Retina (tissue), 1 donor: Measurements from ENCODE around the gene IZUMO3.
A peak's percentile ranks its signal among the peaks of the same experiment; 100 is the strongest.
"Not testable (repeated sequence)": the region's sequence is repeated elsewhere in the genome, so short reads cannot be mapped to it uniquely, and the experiment has no call there.

Experiments used
- DNase-seq: peaks from one replicate; pipeline ENCODE4 v3.0.0-alpha.2; 2016

Gene IZUMO3, protein sequence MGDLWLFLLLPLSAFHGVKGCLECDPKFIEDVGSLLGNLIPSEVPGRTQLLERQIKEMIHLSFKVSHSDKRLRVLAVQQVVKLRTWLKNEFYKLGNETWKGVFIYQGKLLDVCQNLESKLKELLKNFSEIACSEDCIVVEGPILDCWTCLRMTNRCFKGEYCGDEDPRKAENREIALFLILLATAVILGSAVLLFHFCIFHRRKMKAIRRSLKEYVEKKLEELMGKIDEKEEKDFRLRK

DNA sequence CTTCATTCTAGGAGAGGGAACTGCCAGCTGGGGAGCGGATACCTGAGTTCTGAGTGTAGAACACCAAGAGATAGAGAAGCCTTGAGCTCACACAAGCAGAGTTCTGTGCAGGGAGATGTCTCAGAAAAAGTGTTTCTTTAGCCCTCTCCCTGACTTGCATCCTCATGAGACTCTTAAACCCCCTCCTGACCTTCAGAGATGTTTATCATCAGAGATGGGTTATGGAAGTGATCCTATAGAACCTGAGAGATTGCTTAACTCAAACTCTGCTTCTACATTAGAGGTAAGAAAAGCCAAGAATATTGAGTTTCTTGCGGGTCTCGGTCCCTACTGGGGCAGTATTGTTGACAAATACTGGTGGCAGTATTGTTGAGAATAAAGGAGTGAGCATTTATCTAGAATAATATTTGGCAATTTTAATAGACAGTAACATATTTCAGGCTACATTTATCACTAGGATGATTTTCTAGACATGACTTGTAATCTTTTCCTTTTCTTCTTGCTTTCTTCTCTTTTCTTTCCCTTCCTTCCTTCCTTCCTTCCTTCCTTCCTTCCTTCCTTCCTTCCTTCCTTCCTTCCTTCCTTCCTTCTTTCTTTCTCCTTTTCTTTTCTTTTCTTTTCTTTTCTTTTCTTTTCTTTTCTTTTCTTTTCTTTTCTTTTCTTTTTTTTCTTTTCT is at the start of gene IZUMO3:
IZUMO3 (minus strand) TSS at position 51 of the 676 bp plus-strand sequence. CDS start 248 bp downstream, outside the sequence.
- no peak for DNase-seq

DNA sequence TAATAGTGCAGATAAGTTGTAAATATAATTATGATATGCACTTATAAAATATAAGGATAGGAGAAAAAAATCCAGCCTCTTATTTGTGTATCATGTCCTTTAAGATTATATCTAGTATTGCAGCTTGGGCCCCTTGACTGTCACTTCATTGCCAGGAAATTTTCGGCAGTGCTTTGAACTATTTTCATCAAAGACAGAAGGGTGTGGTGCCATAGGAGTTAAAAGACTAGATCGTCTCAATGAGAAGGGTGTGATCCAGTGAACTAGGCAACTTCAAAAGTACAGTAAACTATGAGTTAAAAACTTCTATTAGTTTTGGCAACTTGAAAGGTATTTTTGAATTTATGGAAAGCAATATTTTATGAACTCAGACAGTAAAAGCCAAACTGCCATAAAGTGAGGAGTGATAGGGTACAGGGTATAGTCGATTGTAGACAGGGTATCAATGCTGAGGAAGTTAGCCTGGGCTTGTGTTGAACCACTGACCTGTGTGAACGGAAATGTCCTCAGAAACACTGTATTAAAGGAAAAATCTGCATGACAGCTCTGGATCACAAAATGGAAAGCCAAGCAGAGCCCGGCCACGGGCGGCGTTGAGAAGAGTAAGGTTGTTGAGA is 48.6 kb upstream of the IZUMO3 start:
- DNase-seq = no peak

DNA sequence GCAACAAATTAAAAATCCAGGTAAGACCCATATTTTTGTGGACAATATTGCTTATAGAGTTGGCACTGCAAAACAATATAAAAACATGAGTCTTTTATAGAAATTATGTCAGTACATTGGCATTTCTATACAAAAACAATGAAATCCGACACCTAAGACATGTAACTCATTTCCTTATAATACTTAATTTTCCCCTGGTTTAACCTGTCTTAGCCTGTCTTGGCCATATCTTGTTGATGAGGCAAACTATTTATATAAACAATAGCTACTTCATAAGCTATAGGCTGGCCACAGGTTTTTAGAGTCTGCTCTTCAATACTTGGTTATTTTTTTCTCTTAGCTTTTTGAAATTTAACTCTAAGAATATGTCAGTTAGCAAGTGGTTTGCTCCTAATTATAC is 44.7 kb upstream of the IZUMO3 start:
- DNase-seq = no peak

DNA sequence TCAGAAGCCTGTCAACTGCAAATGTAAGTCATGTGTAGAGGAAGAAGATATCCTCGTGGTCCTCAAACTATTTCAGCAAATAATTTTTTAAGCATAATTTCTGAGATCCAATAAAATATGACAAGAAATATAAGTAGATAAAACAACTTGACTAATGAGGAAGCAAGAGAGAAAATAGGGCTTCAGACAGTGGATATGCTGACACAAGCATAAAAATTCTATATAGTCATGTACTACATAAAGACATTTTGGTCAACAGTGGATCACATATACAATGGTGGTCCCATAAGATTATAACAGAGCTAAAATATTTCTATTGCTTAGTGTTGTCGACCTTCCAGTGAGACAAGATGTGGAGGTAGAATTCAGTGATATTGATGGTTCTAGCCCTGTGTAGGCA is 42.2 kb upstream of the IZUMO3 start:
- no peak for DNase-seq

DNA sequence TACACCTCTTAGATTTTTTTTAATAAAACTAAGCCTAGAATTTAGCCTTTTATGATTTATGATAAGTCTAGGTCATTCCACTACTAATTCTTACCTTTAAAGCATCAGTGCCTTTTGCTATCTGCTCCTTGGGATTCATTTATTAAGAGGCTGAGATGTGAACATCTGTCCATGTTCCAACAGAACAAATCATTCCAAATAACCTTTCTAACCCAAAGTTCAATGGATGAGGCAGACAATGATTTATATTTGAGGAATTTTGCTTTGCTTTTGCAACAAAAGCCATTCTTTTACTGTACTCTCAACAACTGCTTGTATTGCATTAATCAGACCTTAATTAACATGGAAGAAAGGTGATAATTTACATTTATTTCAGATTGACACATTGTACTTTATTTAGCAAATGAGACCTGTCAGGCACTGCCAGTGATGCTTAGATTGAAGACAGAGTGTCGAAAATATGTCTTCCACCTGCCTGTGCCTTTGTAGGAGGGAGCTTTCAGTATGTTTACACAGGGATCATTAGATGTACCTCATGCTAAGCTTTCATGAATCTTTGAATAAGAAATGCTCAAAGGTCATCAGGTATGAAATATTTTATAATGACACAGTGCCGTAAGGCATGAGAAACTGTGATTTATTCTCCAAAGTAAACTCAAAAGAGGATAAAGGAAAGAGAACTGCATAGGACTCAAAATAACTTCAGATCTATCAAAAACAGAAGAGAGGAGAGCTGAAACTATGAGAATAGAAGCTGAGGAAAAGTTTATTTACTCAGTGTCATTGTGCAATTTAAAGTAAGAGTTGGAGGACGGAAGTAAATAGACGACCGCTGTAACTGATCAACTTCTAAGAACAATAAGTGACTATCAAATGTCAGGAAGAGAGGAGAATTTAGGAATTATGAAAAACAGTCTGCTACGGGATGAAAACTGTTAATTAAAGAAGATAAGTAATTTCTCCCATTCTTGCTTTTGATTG is 36.7 kb upstream of the IZUMO3 start:
- no peak for DNase-seq

DNA sequence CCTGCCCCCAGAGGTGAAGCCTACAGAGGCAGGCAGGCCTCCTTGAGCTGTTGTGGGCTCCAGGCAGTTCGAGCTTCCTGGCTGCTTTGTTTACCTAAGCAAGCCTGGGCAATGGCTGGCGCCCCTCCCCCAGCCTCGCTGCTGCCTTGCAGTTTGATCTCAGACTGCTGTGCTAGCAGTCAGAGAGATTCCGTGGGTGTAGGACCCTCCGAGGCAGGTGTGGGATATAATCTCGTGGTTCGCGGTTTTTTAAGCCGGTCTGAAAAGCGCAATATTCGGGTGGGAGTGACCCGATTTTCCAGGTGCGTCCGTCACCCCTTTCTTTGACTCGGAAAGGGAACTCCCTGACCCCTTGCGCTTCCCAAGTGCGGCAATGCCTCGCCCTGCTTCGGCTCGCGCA is 34.3 kb upstream of the IZUMO3 start:
- DNase-seq = not testable (repeated sequence)

DNA sequence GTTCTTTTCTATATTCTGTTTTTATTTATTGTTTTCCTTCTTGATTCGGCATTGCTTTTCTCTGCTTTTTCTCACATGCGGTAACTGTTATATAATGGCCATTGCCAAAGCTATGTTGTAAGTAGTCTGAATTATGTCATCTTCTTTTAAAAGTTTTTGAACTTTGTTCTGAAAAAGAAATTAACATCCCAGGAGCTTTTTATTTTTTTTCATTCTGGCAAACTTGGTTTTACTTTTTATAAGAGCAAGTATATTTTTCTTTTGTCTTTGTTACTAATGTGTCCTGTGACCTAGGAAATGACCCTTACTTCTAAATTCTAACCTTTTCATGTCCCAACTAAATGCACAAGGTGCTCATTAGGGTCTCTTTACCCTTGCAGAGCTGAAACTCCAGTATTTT is 26.7 kb upstream of the IZUMO3 start:
- DNase-seq = no peak

DNA sequence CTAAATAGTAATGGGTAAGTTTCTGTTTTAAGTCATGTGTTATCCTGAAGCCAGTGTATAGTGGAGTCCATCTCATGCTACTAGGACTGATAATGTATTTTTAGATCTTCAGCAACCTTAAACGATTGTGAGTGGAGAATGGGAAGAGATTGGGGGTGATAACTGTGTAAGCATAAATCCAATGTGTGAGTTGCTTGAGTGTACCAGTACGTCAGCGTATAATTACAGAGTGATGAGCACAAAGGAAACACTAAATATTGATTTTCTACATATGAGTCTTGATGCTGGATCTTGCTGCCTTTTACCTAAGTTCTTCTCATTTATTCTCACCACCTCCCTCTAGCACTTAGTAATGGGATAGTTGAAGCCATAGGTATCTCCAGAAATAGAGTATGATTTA is 16.3 kb upstream of the IZUMO3 start:
- no peak for DNase-seq

DNA sequence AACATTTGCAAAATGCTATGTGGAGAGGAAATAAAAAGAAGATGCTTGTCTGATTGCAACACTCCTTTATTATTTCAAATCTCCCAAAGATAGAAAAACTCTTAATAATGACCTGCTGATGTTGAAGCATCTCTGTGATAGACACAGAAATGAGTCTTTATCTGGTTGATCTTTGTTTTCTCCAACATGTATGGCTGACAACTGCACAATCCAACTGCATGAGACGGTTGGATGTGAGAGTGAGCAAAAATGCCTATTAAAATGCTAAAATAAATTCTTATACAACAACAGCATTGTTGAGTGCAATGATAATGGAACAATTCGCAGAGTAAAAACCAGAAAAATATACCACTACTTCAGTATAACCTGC is 7.5 kb upstream of the IZUMO3 start:
- DNase-seq = no peak

DNA sequence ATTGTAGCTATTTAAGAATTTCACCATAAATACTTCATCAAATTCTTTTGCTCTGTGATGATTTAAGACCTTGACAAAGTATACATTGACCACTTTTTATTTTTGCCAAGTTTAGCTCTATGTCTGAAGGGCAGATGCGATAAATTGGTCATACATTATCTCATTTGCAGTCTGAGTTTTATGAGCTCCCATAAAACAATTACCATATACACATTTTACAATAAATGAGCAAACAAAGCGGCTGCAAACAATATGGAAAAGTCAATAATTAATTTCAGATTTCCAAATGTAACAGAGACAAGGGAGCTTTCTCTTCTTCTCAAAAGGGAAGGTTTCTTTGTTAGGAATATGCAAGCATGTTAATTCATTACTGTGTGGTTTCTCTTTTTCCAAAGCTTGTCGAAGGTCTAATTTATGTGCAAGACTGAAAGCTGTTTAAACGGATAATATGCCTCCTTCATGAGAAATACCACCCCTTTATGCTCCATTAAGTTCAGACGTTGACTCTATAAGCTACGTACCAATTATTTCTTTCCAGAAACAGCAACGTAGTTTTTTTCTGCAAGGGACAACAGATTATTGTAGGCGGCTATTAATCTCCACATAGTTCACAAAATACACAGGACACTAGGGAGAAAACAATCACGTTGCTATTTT is 7.0 kb upstream of the IZUMO3 start:
- peak; percentile 7 for DNase-seq

DNA sequence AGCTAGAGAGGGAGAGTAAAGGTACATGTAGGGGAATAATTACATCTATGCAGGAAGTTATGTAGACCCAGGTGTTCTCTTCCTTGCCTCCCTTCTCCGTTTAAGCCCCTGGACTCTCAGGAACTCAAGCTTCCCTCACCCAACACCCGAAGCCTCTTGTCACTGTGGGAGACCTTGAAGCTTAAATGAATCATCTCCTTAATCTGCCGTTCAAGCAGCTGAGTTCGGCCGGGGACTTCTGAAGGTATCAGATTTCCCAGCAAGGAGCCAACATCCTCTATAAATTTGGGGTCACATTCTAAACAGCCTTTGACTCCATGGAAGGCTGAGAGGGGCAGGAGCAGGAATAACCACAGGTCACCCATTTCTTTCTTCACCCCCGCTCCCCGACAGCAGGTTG is 412 bp downstream of the IZUMO3 start:
- no peak for DNase-seq

DNA sequence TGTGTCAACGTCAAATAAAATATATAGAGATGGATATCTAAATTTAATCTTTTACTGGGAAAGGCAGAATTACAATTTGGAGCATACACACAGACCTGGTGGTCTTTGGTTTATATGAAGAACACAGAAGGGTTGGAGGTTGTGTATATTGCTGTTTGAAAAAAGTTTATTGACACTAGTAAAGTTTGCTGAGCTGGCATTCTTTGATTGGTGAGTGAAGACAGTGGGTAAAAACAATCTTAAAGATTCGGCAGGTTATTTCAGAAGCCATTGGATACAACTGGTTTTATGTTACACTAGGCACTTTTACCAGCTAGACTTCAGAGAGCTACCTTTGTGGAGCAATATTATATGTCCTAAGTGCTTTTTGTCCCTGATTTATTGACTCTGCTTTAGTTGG is 27.2 kb downstream of the IZUMO3 start:
- DNase-seq = no peak

DNA sequence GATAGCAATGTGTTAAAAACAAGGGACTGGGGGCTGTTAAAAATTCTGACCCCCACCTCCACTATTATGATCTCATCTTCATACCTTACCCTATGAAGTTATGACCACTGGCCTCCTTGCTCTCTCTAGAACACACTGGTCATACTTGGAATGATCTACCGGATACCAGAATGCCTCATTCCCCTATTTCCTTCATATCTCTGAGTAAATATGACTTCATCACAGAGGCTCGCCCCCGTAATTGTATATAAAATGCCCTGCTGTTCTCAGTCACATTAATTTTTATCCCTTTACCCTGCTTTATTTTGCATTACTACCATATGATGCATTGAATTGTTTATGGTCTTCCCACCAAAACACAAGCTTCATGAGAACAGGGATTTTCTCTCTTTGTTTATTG is 29.2 kb downstream of the IZUMO3 start:
- DNase-seq = no peak

DNA sequence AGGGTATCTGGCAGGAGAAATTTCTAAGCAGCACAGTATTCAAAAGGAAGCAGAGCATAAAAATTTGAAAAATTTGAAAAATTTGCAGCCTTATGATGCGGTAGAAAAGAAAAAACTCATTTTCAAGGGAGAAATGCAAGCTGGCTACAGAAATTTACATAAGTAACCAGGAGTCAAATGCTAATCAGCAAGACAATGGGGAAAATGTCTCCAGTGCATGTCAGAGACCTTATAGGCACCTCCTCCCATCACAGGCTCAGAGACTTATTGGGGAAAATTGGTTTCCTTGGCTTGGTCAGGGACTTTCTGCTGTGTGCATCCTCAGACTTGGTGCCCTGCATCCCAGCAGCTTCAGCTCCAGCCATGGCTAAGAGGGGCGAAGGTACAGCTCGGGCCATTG is 35.8 kb downstream of the IZUMO3 start:
- no peak for DNase-seq

DNA sequence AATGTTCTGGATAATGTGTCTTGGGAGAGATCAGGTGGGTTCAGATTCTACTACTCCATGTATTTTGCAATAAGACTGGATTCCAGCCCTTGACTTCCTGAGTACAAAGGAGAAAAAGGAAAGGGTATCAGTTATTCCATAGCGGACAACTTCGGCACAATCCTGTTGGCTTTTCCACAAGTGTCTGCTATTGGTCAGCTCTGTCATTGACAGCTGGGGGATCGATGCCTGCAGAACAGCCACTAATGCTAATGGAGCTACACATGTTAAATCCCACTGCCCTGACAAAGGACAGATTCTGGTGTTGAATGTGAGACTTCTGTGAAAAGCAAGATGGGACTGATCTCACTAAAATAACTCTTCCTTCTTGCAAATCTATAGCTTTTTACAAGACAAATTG is 41.2 kb downstream of the IZUMO3 start:
- no peak for DNase-seq

DNA sequence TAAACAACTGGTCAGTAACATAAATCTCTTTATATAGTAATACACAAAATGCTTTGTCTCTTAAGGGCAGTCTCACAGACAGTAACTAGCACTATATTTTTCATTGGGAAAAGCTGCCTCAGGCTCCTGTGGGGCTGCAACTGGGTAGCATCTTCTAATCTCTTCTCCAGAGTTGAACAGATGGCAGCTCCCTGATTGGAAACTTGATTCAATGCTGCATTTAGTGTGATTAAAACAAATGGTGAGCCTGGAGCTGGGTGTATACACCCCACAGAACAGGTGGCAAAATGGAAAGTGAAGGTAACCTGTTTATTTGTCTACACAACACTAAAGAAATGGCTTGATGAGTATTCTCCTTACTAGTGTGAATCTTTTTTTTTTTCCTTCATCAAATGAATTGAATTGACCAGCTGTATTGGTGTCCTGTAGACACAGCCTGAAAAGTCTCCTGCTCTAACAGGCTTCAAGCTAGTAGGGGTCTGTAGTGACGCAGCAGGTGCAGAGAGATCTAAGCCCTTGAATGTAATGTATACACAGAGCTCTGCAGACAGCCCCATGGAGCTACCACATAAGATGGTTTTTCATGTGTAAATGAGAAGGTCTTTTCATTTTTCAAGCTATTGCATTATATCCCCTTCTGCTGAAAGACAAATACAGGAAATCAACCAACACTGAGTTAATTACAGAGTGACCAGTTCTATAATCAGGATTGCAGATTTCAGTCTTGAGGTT is 43.3 kb downstream of the IZUMO3 start:
- DNase-seq = peak; percentile 17

DNA sequence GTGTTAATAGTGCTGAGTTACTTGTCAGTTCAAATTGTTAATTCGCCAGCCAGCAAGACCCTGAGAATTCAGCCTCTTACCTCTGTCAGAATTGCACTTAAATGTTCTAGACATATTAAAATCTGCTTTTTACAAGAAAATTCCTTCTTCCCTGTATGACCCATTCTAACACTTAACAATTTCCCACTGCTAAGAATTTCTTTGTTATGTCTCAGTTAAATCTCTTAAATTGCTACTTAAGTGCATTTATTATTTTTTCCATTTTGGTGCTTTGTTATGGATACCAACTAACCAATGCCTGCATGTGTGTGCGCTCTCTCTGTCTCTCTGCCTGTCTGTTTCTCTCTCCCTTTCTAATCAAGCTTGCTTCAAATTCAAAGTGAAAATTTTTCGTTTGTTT is 44.9 kb downstream of the IZUMO3 start:
- DNase-seq = no peak

DNA sequence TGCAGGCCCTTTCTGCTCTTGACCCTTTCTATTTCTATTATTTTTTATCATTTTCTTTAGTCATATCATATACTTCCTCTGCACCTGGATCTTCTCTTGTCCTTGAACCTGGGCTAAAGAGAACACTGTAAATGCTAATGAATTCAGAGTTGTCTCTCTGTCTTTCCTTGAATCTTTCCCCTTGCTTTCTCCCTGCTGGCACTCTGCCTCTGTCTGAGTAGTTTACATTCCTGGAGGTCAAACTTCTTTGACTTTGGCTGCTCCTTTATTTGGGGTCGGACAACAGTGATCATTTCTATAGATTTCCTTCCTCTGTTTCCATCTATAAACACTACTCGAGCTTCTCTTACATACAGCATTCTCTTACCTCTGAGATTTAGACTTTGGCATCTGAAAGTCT is 47.1 kb downstream of the IZUMO3 start:
- no peak for DNase-seq

DNA sequence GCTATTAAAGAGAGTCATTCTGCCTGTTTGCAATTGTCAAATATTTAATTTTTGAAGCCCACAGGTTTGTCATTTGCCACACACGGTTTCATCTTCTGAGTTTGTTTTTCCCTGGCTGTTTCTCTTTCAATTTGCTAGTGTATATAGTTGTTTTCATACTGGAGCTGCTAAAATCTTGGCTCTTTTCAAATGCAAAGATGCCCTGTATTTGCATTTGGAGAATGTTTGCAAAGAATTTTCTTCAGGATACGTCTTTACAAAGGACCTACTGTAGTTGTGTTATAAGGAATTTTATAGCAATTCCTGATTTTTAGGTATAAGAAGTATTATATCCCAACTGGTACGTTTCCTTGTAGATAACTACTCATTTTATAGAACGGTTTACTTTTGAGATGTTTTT is 48.0 kb downstream of the IZUMO3 start:
- DNase-seq = no peak
